H9 (cell line): ENCODE data around the gene KRTAP10-9. TPM values are rescaled to one million over a fixed set of nuclear protein-coding genes. Genes with fewer than 3 reads are reported as not detected.
"Not testable (repeated sequence)": the region's sequence is repeated elsewhere in the genome, so short reads cannot be mapped to it uniquely, and the experiment has no call there.

Experiments
- DNase-seq: peaks from one replicate; pipeline ENCODE4 v3.0.0-alpha.2; 2017
- H2AFZ ChIP-seq: one replicate; pipeline ENCODE4 v1.6.1; 2013; ENCODE audit warnings: mild to moderate bottlenecking, low read length, control low read depth, moderate library complexity
- H2AK5ac ChIP-seq: 2 replicates; pipeline ENCODE4 v1.6.1; 2013; ENCODE audit warnings: low read length, control low read depth, mixed read lengths; ENCODE audit not compliant: insufficient read length
- H2BK120ac ChIP-seq: one replicate; pipeline ENCODE4 v1.6.1; 2013; ENCODE audit warnings: low read depth, mild to moderate bottlenecking, low read length, control low read depth, inconsistent platforms; ENCODE audit not compliant: poor library complexity, severe bottlenecking
- H2BK12ac ChIP-seq: 2 replicates; pipeline ENCODE4 v1.6.1; 2013; ENCODE audit warnings: low read length, control low read depth, mixed read lengths, low read depth; ENCODE audit not compliant: insufficient read length
- H2BK15ac ChIP-seq: 2 replicates; pipeline ENCODE4 v1.6.1; 2013; ENCODE audit warnings: low read depth, low read length, control low read depth
- H2BK20ac ChIP-seq: one replicate; pipeline ENCODE4 v1.6.1; 2013; ENCODE audit warnings: low read depth, mild to moderate bottlenecking, low read length, control low read depth, inconsistent platforms; ENCODE audit not compliant: poor library complexity, severe bottlenecking
- H2BK5ac ChIP-seq: 2 replicates; pipeline ENCODE4 v1.6.1; 2013; ENCODE audit warnings: low read length, control low read depth, mixed read lengths; ENCODE audit not compliant: insufficient read length
- H3K14ac ChIP-seq: 2 replicates; pipeline ENCODE4 v1.6.1; 2013; ENCODE audit warnings: low read length, control low read depth; ENCODE audit not compliant: insufficient read depth
- H3K18ac ChIP-seq: 2 replicates; pipeline ENCODE4 v1.6.1; 2013; ENCODE audit warnings: low read depth, mild to moderate bottlenecking, mixed read lengths, low read length, control low read depth; ENCODE audit not compliant: insufficient read length
- H3K23ac ChIP-seq: 2 replicates; pipeline ENCODE4 v1.6.1; 2013; ENCODE audit warnings: low read length, control low read depth, mixed read lengths, low read depth; ENCODE audit not compliant: insufficient read length
- H3K23me2 ChIP-seq: 2 replicates; pipeline ENCODE4 v1.6.1; 2013; ENCODE audit warnings: low read depth, mild to moderate bottlenecking, mixed read lengths, low read length, control low read depth; ENCODE audit not compliant: insufficient read length, poor library complexity, severe bottlenecking
- H3K27ac ChIP-seq: 2 replicates; pipeline ENCODE4 v1.5.1; 2013; ENCODE audit warnings: low read length, control low read depth, mixed read lengths, low read depth; ENCODE audit not compliant: insufficient read length
- H3K27me3 ChIP-seq: 2 replicates; pipeline ENCODE4 v1.6.1; 2013; ENCODE audit warnings: low read length, control low read depth, inconsistent platforms; ENCODE audit not compliant: insufficient read depth
- H3K4ac ChIP-seq: 2 replicates; pipeline ENCODE4 v1.6.1; 2013; ENCODE audit warnings: low read depth, mild to moderate bottlenecking, control low read depth, inconsistent platforms, low read length, moderate library complexity
- H3K4me1 ChIP-seq: 2 replicates; pipeline ENCODE4 v1.6.1; 2013; ENCODE audit warnings: low read length, control low read depth, inconsistent platforms; ENCODE audit not compliant: insufficient read depth
- H3K4me2 ChIP-seq: 2 replicates; pipeline ENCODE4 v1.6.1; 2013; ENCODE audit warnings: low read length, control low read depth, mixed read lengths; ENCODE audit not compliant: insufficient read length, insufficient read depth
- H3K56ac ChIP-seq: 2 replicates; pipeline ENCODE4 v1.6.1; 2013; ENCODE audit warnings: low read depth, mild to moderate bottlenecking, mixed read lengths, low read length, control low read depth; ENCODE audit not compliant: insufficient read length
- H3K79me1 ChIP-seq: 2 replicates; pipeline ENCODE4 v1.6.1; 2013; ENCODE audit warnings: low read depth, mild to moderate bottlenecking, moderate library complexity, low read length, control low read depth, inconsistent platforms; ENCODE audit not compliant: insufficient read depth, poor library complexity, severe bottlenecking
- H3K79me2 ChIP-seq: 2 replicates; pipeline ENCODE4 v1.6.1; 2013; ENCODE audit warnings: low read length, control low read depth, inconsistent platforms; ENCODE audit not compliant: insufficient read depth
- H3K9ac ChIP-seq: 2 replicates; pipeline ENCODE4 v1.6.1; 2013; ENCODE audit warnings: low read length, control low read depth, mixed read lengths; ENCODE audit not compliant: insufficient read length; ENCODE audit errors: extremely low read depth
- H3K9me3 ChIP-seq: one replicate; pipeline ENCODE4 v1.6.1; 2013; ENCODE audit warnings: low read depth, low read length, inconsistent platforms; ENCODE audit not compliant: control insufficient read depth
- H3T11ph ChIP-seq: one replicate; pipeline ENCODE4 v1.6.1; 2013; ENCODE audit warnings: mild to moderate bottlenecking, low read length, control low read depth, inconsistent platforms
- H4K20me1 ChIP-seq: one replicate; pipeline ENCODE4 v1.6.1; 2013; ENCODE audit not compliant: control insufficient read depth, insufficient read length, insufficient read depth
- H4K5ac ChIP-seq: 2 replicates; pipeline ENCODE4 v1.6.1; 2013; ENCODE audit warnings: low read depth, mild to moderate bottlenecking, mixed read lengths, low read length, control low read depth; ENCODE audit not compliant: insufficient read length
- H4K8ac ChIP-seq: replicated peaks from 2 replicates; pipeline ENCODE4 v1.6.1; 2013; ENCODE audit warnings: low read length, control low read depth, mixed read lengths, low read depth; ENCODE audit not compliant: insufficient read length
- H4K91ac ChIP-seq: 2 replicates; pipeline ENCODE4 v1.6.1; 2013; ENCODE audit warnings: low read depth, mild to moderate bottlenecking, moderate library complexity, mixed read lengths, low read length, control low read depth; ENCODE audit not compliant: insufficient read length
- H3K27ac Mint-ChIP-seq, 3 experiments: 2 replicates in 2 of 3; 3 replicates in 1 of 3; pipeline ENCODE4 v1.8.0; 2020 to 2021; ENCODE audit warnings: mixed read lengths in 3 of 3, mild to moderate bottlenecking in 1 of 3, moderate library complexity in 1 of 3
- H3K27me3 Mint-ChIP-seq: 2 replicates; pipeline ENCODE4 v1.8.0; 2021; ENCODE audit warnings: low read depth, mild to moderate bottlenecking, moderate library complexity, mixed read lengths
- H3K36me3 Mint-ChIP-seq, 3 experiments: 2 replicates in 2 of 3; 3 replicates in 1 of 3; pipeline ENCODE4 v1.8.0; 2020 to 2021; ENCODE audit warnings: low read depth in 3 of 3, mixed read lengths in 3 of 3; ENCODE audit not compliant: insufficient read depth in 1 of 3
- H3K4me1 Mint-ChIP-seq, 2 experiments: 2 replicates each; pipeline ENCODE4 v1.8.0; 2020; ENCODE audit warnings: mixed read lengths in 2 of 2
- H3K4me3 Mint-ChIP-seq, 2 experiments: 2 replicates in 1 of 2; 3 replicates in 1 of 2; pipeline ENCODE4 v1.8.0; 2020 to 2021; ENCODE audit warnings: mild to moderate bottlenecking in 2 of 2, mixed read lengths in 2 of 2, moderate library complexity in 1 of 2
- H3K9me3 Mint-ChIP-seq, 2 experiments: 2 replicates in 1 of 2; 3 replicates in 1 of 2; pipeline ENCODE4 v1.8.0; 2020; ENCODE audit warnings: mild to moderate bottlenecking in 2 of 2, mixed read lengths in 2 of 2, moderate library complexity in 1 of 2
- WGBS: extraction: QIAGEN DNeasy Blood & Tissue Kit; methylation state at CpG from one replicate; pipeline ENCODE4 v1.1.7; 2013; ENCODE audit warnings: missing lambda C conversion rate, low lambda C conversion rate, mixed read lengths; ENCODE audit not compliant: insufficient read length; ENCODE audit errors: extremely low coverage; 5-methylcytosine and 5-hydroxymethylcytosine counted together
- total RNA-seq: library from RNA; stranded (reverse); gene quantifications from 2 replicates; pipeline ENCODE4 v1.2.1, GENCODE V29; 2021
- TF ChIP-seq, protein P1 (sequence below): fragments of 200-600 bp; sonication (generic); conservative IDR thresholded peaks from 3 replicates; pipeline ENCODE4 v1.8.0; 2021; ENCODE audit warnings: antibody characterized with exemption, mild to moderate bottlenecking

Gene KRTAP10-9
- total RNA-seq, 1 experiment from 2014 or later: not detected

DNA sequence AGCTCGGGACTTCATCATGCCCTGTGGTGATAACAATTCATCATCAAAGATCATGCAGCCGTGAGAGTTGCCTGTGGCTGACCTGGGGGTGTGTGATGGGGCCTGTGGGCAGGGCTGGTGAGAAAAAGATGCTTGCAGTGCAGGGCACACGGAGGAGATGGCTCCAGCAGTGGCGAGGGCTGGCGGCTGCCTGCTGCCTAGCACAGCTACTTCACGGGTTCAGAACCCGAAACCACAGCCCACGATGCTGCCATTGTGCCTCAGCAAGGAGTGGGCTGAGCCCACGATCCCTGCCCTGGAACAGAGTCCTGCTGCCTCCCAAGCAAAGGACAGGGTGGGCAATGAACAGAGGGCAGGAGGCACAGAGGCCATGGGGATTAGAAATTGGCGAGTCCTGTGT lies 631 bp upstream of the KRTAP10-9 start:
- Histone ChIP-seq H3K4me2 (no peak overlapping the region), H3K23ac (no peak overlapping the region), H2AK5ac (no peak overlapping the region), H2BK120ac (no peak overlapping the region), H3K9ac (no peak overlapping the region), H2AFZ (no peak overlapping the region), H3K56ac (no peak overlapping the region), H3K23me2 (no peaks in the 10 kb centered on the region), H3K4ac (no peak overlapping the region), H4K8ac (no peak overlapping the region), H3K79me2 (no peaks in the 10 kb centered on the region), H3T11ph (no peak overlapping the region), H4K5ac (no peak overlapping the region), H3K18ac (no peak overlapping the region), H3K4me1 (no peaks in the 10 kb centered on the region), H4K20me1 (no peaks in the 10 kb centered on the region), H3K14ac (no peak overlapping the region), H3K79me1 (no peaks in the 10 kb centered on the region), H2BK12ac (no peak overlapping the region), H4K91ac (no peak overlapping the region), H3K27ac (no peak overlapping the region), H3K27me3 (no peaks in the 10 kb centered on the region), H2BK20ac (no peak overlapping the region), H3K9me3 (no peaks in the 10 kb centered on the region), H2BK15ac (no peak overlapping the region), H2BK5ac (no peak overlapping the region)
- TF ChIP-seq, protein P1, sequence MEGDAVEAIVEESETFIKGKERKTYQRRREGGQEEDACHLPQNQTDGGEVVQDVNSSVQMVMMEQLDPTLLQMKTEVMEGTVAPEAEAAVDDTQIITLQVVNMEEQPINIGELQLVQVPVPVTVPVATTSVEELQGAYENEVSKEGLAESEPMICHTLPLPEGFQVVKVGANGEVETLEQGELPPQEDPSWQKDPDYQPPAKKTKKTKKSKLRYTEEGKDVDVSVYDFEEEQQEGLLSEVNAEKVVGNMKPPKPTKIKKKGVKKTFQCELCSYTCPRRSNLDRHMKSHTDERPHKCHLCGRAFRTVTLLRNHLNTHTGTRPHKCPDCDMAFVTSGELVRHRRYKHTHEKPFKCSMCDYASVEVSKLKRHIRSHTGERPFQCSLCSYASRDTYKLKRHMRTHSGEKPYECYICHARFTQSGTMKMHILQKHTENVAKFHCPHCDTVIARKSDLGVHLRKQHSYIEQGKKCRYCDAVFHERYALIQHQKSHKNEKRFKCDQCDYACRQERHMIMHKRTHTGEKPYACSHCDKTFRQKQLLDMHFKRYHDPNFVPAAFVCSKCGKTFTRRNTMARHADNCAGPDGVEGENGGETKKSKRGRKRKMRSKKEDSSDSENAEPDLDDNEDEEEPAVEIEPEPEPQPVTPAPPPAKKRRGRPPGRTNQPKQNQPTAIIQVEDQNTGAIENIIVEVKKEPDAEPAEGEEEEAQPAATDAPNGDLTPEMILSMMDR: no peak
- peaks cover 36 to 37% of the 10 kb centered on the region in 2 experiments for H3K9me3 Mint-ChIP-seq
- H3K4me1 Mint-ChIP-seq: peaks cover 3 to 7% of the 10 kb centered on the region in 2 experiments; a peak in 2 of 4 replicates
- no peak overlapping the region for H3K27ac Mint-ChIP-seq
- WGBS: no CpG with 5 or more reads among the region's 10 CpGs
- DNase-seq: no peak
- peaks cover 11 to 28% (median 16%) of the 10 kb centered on the region in 3 experiments; a peak in 6 of 7 replicates for H3K36me3 Mint-ChIP-seq
- H3K4me3 Mint-ChIP-seq: no peak overlapping the region
- peaks cover 7% of the 10 kb centered on the region for H3K27me3 Mint-ChIP-seq

DNA sequence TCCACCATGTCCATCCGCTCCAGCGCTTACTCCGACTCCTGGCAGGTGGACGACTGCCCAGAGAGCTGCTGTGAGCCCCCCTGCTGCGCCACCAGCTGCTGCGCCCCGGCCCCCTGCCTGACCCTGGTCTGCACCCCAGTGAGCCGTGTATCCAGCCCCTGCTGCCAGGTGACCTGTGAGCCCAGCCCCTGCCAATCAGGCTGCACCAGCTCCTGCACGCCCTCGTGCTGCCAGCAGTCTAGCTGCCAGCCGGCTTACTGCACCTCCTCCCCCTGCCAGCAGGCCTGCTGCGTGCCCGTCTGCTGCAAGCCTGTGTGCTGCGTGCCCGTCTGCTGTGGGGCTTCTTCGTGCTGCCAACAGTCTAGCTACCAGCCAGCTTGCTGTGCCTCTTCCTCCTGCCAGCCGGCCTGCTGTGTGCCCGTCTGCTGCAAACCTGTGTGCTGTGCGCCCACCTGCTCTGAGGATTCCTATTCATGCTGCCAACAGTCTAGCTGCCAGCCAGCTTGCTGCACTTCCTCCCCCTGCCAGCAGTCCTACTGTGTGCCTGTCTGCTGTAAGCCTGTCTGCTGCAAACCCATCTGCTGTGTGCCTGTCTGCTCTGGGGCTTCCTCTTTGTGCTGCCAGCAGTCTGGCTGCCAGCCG lies 409 bp downstream of the KRTAP10-9 start:
- peaks cover 14 to 38% (median 23%) of the 10 kb centered on the region in 3 experiments; a peak in 6 of 7 replicates for H3K36me3 Mint-ChIP-seq
- not testable (repeated sequence) for H3T11ph ChIP-seq, H4K91ac ChIP-seq, H3K79me2 ChIP-seq, H2BK120ac ChIP-seq, H3K27ac ChIP-seq, H2BK12ac ChIP-seq, H3K27me3 ChIP-seq, H3K4me1 Mint-ChIP-seq, H3K4me1 ChIP-seq, H3K4me3 Mint-ChIP-seq, H2BK15ac ChIP-seq, H3K23me2 ChIP-seq, H3K56ac ChIP-seq, H2AFZ ChIP-seq, H3K18ac ChIP-seq, H2AK5ac ChIP-seq, H3K9me3 ChIP-seq, DNase-seq, H2BK20ac ChIP-seq, H3K4me2 ChIP-seq, H3K23ac ChIP-seq, H3K9ac ChIP-seq, H3K79me1 ChIP-seq, H4K8ac ChIP-seq, H3K14ac ChIP-seq, H3K4ac ChIP-seq, H4K20me1 ChIP-seq, H2BK5ac ChIP-seq, H4K5ac ChIP-seq
- peaks cover 41 to 44% of the 10 kb centered on the region in 2 experiments for H3K9me3 Mint-ChIP-seq
- H3K27me3 Mint-ChIP-seq: peaks cover 13% of the 10 kb centered on the region
- no CpG with 5 or more reads among the region's 20 CpGs for WGBS
- H3K27ac Mint-ChIP-seq: peak overlapping the region in 2 of 3 experiments; percentile 56 to 57; a peak in 2 of 7 replicates
